A673 (cell line): Measurements from ENCODE around the gene UBAP2L. TPM values are rescaled to one million over a fixed set of nuclear protein-coding genes. Genes with fewer than 3 reads are reported as not detected.
"Not testable (repeated sequence)": the region's sequence is repeated elsewhere in the genome, so short reads cannot be mapped to it uniquely, and the experiment has no call there.

Source experiments
- BruUV-seq: library from RNA; stranded (reverse); fragments of 400-500 nt; replicated peaks from 2 replicates; lab custom pipeline; 2021; lab: Mats Ljungman, UMichigan
- CTCF ChIA-PET: fragments of 300-600 bp; sonication (Branson Sonifier 250); formaldehyde crosslinking; loops from one replicate; lab custom pipeline; 2022; ENCODE audit warnings: antibody characterized with exemption; lab: Charles Lee
- POLR2A ChIA-PET: fragments of 300-600 bp; sonication (Branson Sonifier 250); formaldehyde crosslinking; loops from one replicate; lab custom pipeline; 2022; ENCODE audit warnings: antibody characterized with exemption; ENCODE audit not compliant: low non-redundant PET; lab: Charles Lee
- DNase-seq: peaks from one replicate; pipeline ENCODE4 v3.0.0-alpha.2; 2015; ENCODE audit warnings: low spot score
- H3K27ac ChIP-seq: fragments of 200-600 bp; sonication (generic); 2 replicates; pipeline ENCODE4 v1.5.1; 2016; ENCODE audit warnings: mixed run types, low read depth, mild to moderate bottlenecking, mixed read lengths, antibody characterized with exemption, low read length; ENCODE audit not compliant: poor library complexity, severe bottlenecking
- H3K27me3 ChIP-seq: fragments of 200-600 bp; sonication (generic); replicated peaks from 2 replicates; pipeline ENCODE4 v1.6.1; 2017; ENCODE audit warnings: mixed run types, low read depth, mild to moderate bottlenecking, mixed read lengths, antibody characterized with exemption, low read length; ENCODE audit not compliant: insufficient read depth, poor library complexity
- H3K36me3 ChIP-seq: fragments of 200-600 bp; sonication (generic); 2 replicates; pipeline ENCODE4 v1.6.1; 2016; ENCODE audit warnings: mixed run types, mild to moderate bottlenecking, mixed read lengths, antibody characterized with exemption, low read length; ENCODE audit not compliant: insufficient read depth, poor library complexity, severe bottlenecking
- H3K4me1 ChIP-seq: fragments of 200-600 bp; sonication (generic); 2 replicates; pipeline ENCODE4 v1.6.1; 2017; ENCODE audit warnings: mixed run types, mild to moderate bottlenecking, mixed read lengths, antibody characterized with exemption, low read length; ENCODE audit not compliant: insufficient read depth, poor library complexity, severe bottlenecking
- H3K4me3 ChIP-seq: fragments of 200-600 bp; sonication (generic); 2 replicates; pipeline ENCODE4 v1.5.1; 2016; ENCODE audit warnings: low read depth, mixed run types, mild to moderate bottlenecking, mixed read lengths, low read length; ENCODE audit not compliant: poor library complexity, severe bottlenecking
- H3K9me3 ChIP-seq: fragments of 200-600 bp; sonication (generic); 2 replicates; pipeline ENCODE4 v1.6.1; 2016; ENCODE audit warnings: mixed run types, low read depth, mild to moderate bottlenecking, mixed read lengths, antibody characterized with exemption, low read length; ENCODE audit not compliant: poor library complexity, severe bottlenecking
- EZH2 ChIP-seq: fragments of 200-600 bp; sonication (generic); IDR thresholded peaks from 2 replicates; pipeline ENCODE4 v1.6.1; 2017; ENCODE audit warnings: borderline replicate concordance, low read depth, mild to moderate bottlenecking, mixed read lengths, antibody characterized with exemption, low read length; ENCODE audit not compliant: poor library complexity, severe bottlenecking
- intact Hi-C: fragments of 100-400 bp; cut with micrococcal nuclease; formaldehyde crosslinking; loops from one replicate; pipeline ENCODE4 v1.10.0; 2022; ENCODE audit not compliant: unreplicated experiment
- total RNA-seq: library from RNA; stranded (reverse); gene quantifications from 2 replicates; pipeline ENCODE4 v1.2.3, GENCODE V29; 2021
- TF ChIP-seq, protein P1 (sequence below): fragments of 300-800, 200-600 bp; sonication (generic); conservative IDR thresholded peaks from 2 replicates; pipeline ENCODE4 v1.5.1; 2017; ENCODE audit warnings: low read depth, mild to moderate bottlenecking, antibody characterized with exemption, low read length, moderate library complexity, mixed read lengths

Gene UBAP2L
- total RNA-seq, 1 experiment from 2014 or later = 269 TPM

DNA sequence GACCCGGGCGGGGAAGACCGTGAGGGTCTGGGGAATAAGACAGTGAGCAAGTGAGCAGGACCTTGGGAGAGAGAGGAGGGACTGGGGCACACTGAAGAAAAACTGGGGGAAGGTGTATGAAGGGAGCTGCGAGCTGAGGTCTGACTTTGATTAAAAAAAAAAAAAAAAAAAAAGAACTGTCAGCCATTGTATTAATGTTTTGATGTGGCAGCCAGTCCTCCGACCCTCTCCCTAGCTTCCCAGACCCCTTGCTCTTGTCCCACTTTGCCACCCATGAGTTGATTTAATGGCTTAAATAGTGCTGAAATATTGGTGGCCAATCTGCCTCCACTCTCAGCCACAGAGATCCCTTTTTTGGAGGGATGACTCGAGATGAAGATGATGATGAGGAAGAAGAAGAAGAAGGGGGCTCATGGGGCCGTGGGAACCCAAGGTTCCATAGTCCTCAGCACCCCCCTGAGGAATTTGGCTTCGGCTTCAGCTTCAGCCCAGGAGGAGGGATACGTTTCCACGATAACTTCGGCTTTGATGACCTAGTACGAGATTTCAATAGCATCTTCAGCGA lies 52.3 kb downstream of the UBAP2L start:
- CTCF ChIA-PET = no interaction called here
- Histone ChIP-seq H3K27me3 (no peaks in the 10 kb centered on the region), H3K9me3 (no peaks in the 10 kb centered on the region), H3K27ac (peak overlapping the region; percentile 86), H3K4me1 (peaks cover 7% of the 10 kb centered on the region), H3K36me3 (peaks cover 44% of the 10 kb centered on the region), H3K4me3 (peak overlapping the region; percentile 85)
- DNase-seq = no peak
- TSS peak; percentile 75 for BruUV-seq
- POLR2A ChIA-PET = no interaction called here
- intact Hi-C loops = loop anchor here (1.0 kb wide), 1 partner anchor 74 kb away; no protein-coding TSS in a partner anchor
- TF ChIP-seq EZH2 = no peak
- TF ChIP-seq, protein P1, sequence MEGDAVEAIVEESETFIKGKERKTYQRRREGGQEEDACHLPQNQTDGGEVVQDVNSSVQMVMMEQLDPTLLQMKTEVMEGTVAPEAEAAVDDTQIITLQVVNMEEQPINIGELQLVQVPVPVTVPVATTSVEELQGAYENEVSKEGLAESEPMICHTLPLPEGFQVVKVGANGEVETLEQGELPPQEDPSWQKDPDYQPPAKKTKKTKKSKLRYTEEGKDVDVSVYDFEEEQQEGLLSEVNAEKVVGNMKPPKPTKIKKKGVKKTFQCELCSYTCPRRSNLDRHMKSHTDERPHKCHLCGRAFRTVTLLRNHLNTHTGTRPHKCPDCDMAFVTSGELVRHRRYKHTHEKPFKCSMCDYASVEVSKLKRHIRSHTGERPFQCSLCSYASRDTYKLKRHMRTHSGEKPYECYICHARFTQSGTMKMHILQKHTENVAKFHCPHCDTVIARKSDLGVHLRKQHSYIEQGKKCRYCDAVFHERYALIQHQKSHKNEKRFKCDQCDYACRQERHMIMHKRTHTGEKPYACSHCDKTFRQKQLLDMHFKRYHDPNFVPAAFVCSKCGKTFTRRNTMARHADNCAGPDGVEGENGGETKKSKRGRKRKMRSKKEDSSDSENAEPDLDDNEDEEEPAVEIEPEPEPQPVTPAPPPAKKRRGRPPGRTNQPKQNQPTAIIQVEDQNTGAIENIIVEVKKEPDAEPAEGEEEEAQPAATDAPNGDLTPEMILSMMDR = no peak

DNA sequence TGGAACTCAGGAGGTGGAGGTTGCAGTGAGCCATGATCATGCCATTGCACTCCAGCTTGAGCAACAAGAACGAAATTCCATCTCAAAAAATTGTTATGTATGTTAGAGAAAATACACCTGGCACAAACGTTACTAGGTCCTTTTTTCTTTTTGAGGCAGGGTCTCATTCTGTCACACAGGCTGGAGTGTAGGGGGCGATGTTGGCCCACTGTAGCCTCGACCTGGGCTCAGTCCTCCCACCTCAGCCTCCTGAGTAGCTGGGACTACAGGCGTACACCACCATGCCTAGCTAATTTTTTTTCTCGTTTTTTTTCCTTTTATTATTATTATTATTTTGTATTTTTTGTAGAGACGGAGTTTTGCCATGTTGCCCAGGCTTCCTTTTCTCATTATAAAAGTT lies 56.0 kb downstream of the UBAP2L start:
- ChIA-PET POLR2A (interaction anchor here (0.6 kb wide), 1 partner anchor 37 kb away, joined by 5 read pairs; no protein-coding TSS in a partner anchor), CTCF (interaction anchor here (0.6 to 1.5 kb wide), 2 partner anchors 59 to 72 kb away, joined by 3 to 10 read pairs; no protein-coding TSS in a partner anchor)
- TF ChIP-seq, protein P1 = peak; percentile 36
- no peak for TF ChIP-seq EZH2
- DNase-seq = no peak
- Histone ChIP-seq H3K4me1 (peaks cover 3% of the 10 kb centered on the region), H3K27me3 (no peaks in the 10 kb centered on the region), H3K27ac (no peak overlapping the region), H3K4me3 (no peak overlapping the region), H3K36me3 (peaks cover 17% of the 10 kb centered on the region), H3K9me3 (no peaks in the 10 kb centered on the region)
- BruUV-seq = no TSS peak
- intact Hi-C loops = no loop called here

DNA sequence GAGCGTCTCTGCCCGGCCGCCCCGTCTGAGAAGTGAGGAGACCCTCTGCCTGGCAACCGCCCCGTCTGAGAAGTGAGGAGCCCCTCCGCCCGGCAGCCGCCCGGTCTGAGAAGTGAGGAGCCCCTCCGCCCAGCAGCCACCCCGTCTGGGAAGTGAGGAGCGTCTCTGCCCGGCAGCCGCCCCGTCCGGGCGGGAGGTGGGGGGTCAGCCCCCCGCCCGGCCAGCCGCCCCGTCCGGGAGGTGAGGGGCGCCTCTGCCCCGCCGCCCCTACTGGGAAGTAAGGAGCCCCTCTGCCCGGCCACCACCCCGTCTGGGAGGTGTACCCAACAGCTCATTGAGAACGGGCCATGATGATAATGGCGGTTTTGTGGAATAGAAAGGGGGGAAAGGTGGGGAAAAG lies 66.8 kb downstream of the UBAP2L start:
- H3K4me1 ChIP-seq, H3K27ac ChIP-seq, BruUV-seq, DNase-seq, H3K36me3 ChIP-seq, intact Hi-C loops, H3K9me3 ChIP-seq, CTCF ChIA-PET, POLR2A ChIA-PET, H3K27me3 ChIP-seq, H3K4me3 ChIP-seq: not testable (repeated sequence)

DNA sequence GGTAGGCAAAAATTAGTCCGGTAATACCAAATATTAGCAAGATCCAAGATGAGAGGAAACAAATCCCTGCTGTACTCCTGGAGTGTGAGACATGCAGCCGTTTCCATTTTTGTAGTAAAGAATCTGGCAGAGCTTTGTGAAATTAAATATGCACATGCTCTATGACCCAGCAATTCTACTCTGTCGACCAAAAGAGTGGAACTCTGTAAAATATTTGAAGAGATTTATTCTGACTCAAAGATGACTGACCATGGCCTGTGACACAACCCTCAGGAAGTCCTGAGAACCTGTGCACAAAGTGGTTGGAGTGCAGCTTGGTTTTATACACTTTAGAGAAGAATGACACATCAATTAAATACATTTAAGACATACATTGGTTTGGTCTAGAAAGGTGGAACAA lies 67.9 kb downstream of the UBAP2L start:
- CTCF ChIA-PET = no interaction called here
- POLR2A ChIA-PET = no interaction called here
- H3K9me3 ChIP-seq = no peaks in the 10 kb centered on the region
- BruUV-seq = no TSS peak
- H3K27ac ChIP-seq = no peak overlapping the region
- H3K27me3 ChIP-seq = no peaks in the 10 kb centered on the region
- TF ChIP-seq, protein P1 = no peak
- no peak for TF ChIP-seq EZH2
- intact Hi-C loops = no loop called here
- H3K4me1 ChIP-seq = no peaks in the 10 kb centered on the region
- no peaks in the 10 kb centered on the region for H3K36me3 ChIP-seq
- no peak for DNase-seq
- no peak overlapping the region for H3K4me3 ChIP-seq
